Pancreas (tissue), 10 donors: ENCODE data around the gene SLIT3. TPM values are rescaled to one million over a fixed set of nuclear protein-coding genes. Genes with fewer than 3 reads are reported as not detected.

Experiments
- ATAC-seq, 4 donors: fragments of 200-7000 bp; cut with Tn5 transposase; one replicate each; pipeline versions ENCODE4 v1.8.0 to v1.9.1; 2020; ENCODE audit warnings: mild to moderate bottlenecking in 4 of 4, moderate library complexity in 4 of 4
- DNase-seq, 6 donors: peaks; one replicate each; pipeline ENCODE4 v3.0.0-alpha.2; 2020
- FAIRE-seq: peaks from 2 replicates; lab custom pipeline; 2012; peaks lifted over from hg19 to GRCh38; lab: Jason Lieb, UNC
- H3K27ac ChIP-seq, 4 donors: fragments of 200-600 bp; sonication (generic); 1 replicate in 3 of 4; 2 replicates in 1 of 4; pipeline versions ENCODE4 v1.5.0 to v1.8.0; 2020
- H3K27me3 ChIP-seq, 4 donors: fragments of 200-600 bp; one replicate each; pipeline ENCODE4 v1.8.0; 2021
- H3K36me3 ChIP-seq, 3 donors: fragments of 200-600 bp; sonication (generic) in 1 of 3; one replicate each; pipeline versions ENCODE4 v1.5.0 to v1.8.0; 2020 to 2021
- H3K4me1 ChIP-seq, 3 donors: fragments of 200-600 bp; one replicate each; pipeline ENCODE4 v1.8.0; 2021
- H3K4me3 ChIP-seq, 4 donors: fragments of 200-600 bp; sonication (generic) in 2 of 4; one replicate each; pipeline versions ENCODE4 v1.5.0 to v1.8.0; 2020 to 2021
- H3K9me3 ChIP-seq, 4 donors: fragments of 200-600 bp; one replicate each; pipeline ENCODE4 v1.8.0; 2021
- WGBS, 2 donors: extraction: QIAGEN DNeasy Blood & Tissue Kit; methylation state at CpG; one replicate each; pipeline ENCODE4 v1.1.7; 2013; 5-methylcytosine and 5-hydroxymethylcytosine counted together
- intact Hi-C, 3 donors: fragments of 100-400 bp; cut with DNase I; formaldehyde crosslinking; loops; one replicate each; pipeline versions ENCODE4 v1.11.1 to v1.14.2; 2022
- polyA plus RNA-seq, 2 donors: library from polyadenylated mRNA; stranded (reverse); fragments of 200-250 nt; gene quantifications; one replicate each; pipeline ENCODE4 v1.2.3, GENCODE V29; 2013
- total RNA-seq, 6 donors: library from RNA; stranded (reverse); fragmentation: NEBNext Ultra II Directional in 4 of 6; extraction: Animal tissue kit (Norgen Biotek cat#: 25700) in 4 of 6; gene quantifications; one replicate each; pipeline versions ENCODE4 v1.2.1 to v1.2.4, GENCODE V29; 2021 to 2023
- TF ChIP-seq, protein P1 (sequence below), 4 donors: fragments of 200-600 bp; sonication (generic) in 3 of 4; IDR thresholded peaks; one replicate each; pipeline versions ENCODE4 v1.5.0 to v1.8.0; 2021; ENCODE audit warnings: antibody characterized with exemption in 4 of 4
- donor health status: healthy with polysubstance abuse.
- donor health status: DM: no; HTN: no; CAD: no; lungs with moderate emphysema.
- donor health status: DM: no; HTN: no; CAD: no.
- donor health status: control.
- donor health status: control.
- donor health status: Bipolar disorder and iron deficiency.
- donor health status: DM: yes; HTN: yes; CAD: no.
- donor health status: DM: no; HTN: no; CAD: no.
- donor health status: DM: no; HTN: no; CAD: no.
- donor health status: DM: yes; HTN: yes; CAD: no.

SLIT3 gene
- total and polyA plus RNA-seq, 8 donors = 1.1 to 11.4 (median 2.1) TPM

DNA sequence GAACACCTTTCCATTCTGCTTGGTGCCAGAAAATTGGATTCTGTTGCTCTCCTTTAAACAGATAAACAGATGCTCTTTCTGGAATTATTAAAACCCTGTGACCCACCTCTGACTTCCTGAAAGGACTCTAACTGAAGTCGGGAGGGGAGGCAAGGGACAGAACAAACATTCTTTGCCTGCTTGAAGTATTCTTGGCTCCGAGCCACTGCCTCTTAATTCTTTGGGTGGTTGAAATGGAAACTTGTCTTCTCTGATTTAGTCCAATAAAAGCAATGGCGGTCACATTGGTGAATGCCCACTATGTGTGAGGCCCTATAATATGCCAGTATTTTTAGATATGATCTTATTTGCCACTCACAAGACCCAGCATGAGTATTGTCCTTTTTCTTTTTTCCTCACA lies 236.8 kb downstream of the SLIT3 start:
- Histone ChIP-seq H3K27ac (no peak overlapping the region), H3K36me3 (no peaks in the 10 kb centered on the region), H3K4me3 (no peak overlapping the region), H3K27me3 (no peaks in the 10 kb centered on the region), H3K4me1 (no peaks in the 10 kb centered on the region), H3K9me3 (no peaks in the 10 kb centered on the region)
- FAIRE-seq (no peak), ATAC-seq (no peak), DNase-seq (no peak)
- TF ChIP-seq, protein P1, sequence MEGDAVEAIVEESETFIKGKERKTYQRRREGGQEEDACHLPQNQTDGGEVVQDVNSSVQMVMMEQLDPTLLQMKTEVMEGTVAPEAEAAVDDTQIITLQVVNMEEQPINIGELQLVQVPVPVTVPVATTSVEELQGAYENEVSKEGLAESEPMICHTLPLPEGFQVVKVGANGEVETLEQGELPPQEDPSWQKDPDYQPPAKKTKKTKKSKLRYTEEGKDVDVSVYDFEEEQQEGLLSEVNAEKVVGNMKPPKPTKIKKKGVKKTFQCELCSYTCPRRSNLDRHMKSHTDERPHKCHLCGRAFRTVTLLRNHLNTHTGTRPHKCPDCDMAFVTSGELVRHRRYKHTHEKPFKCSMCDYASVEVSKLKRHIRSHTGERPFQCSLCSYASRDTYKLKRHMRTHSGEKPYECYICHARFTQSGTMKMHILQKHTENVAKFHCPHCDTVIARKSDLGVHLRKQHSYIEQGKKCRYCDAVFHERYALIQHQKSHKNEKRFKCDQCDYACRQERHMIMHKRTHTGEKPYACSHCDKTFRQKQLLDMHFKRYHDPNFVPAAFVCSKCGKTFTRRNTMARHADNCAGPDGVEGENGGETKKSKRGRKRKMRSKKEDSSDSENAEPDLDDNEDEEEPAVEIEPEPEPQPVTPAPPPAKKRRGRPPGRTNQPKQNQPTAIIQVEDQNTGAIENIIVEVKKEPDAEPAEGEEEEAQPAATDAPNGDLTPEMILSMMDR (IDR thresholded peaks at IDR 0.05) = no peak
- 19 to 34% methylated on average over 3 of the region's 3 CpGs for WGBS, 2 donors
- intact Hi-C loops = no loop called here

DNA sequence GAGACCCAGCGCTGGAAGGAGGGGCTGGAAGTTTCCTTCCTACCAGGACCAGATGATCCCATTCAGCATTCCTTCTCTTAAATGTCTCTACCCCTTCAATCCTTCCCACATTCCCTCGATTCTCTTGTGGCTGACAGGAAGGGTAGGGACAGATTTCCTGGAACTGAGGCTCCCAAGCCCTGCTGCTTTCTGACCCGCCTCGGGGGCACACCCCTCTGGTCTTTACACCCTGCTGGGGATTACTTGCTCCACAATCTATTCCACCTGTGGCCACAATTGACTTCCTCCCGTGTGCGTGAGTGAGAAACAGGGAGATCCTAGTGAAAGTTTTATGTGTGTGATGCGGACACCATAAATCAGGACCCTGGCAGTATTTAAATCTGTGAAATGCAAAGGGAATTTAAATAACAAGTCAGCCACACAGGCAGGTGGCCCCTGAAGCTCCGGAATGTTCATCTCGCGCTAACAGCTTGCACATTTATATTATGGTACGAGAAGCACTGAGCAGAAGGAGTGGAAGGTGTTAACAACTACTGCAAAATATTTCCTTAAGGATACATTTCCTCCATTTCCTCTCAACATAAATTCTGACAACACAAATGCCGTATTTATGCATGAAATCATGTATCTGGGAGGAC lies 237.5 kb downstream of the SLIT3 start:
- intact Hi-C loops = no loop called here
- WGBS, 2 donors = 57 to 68% methylated on average over 12 of the region's 12 CpGs
- DNase-seq (no peak), ATAC-seq (no peak), FAIRE-seq (no peak)
- no peaks in the 10 kb centered on the region for H3K27me3 ChIP-seq
- no peak overlapping the region for H3K27ac ChIP-seq
- H3K9me3 ChIP-seq = no peaks in the 10 kb centered on the region
- no peaks in the 10 kb centered on the region for H3K4me1 ChIP-seq
- no peak overlapping the region for H3K4me3 ChIP-seq
- no peaks in the 10 kb centered on the region for H3K36me3 ChIP-seq
- TF ChIP-seq, protein P1 (IDR thresholded peaks at IDR 0.05) = no peak

DNA sequence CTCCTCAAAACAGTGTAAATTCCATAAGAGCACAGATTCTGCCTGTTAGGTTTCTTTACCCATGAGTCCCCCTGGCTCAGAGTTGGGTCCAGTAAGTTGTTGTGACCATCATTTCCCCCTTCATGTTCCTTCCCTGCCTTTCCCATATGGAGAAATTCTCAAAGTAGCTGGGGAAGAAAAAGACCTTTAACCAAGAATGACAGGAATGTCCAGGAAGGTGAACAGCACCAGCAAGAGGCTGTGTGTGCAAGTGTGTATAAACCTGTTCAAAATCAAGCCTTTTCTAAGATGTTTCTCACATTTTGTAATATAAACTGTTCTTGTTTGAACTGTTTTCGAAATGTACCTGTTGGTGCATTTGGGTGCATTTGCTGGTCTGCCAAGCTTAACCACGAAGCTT lies 238.2 kb downstream of the SLIT3 start:
- no peaks in the 10 kb centered on the region for H3K36me3 ChIP-seq
- DNase-seq (no peak), ATAC-seq (no peak), FAIRE-seq (no peak)
- no peak overlapping the region for H3K27ac ChIP-seq
- no peaks in the 10 kb centered on the region for H3K9me3 ChIP-seq
- H3K4me3 ChIP-seq = no peak overlapping the region
- TF ChIP-seq, protein P1 (IDR thresholded peaks at IDR 0.05) = no peak
- 47 to 56% methylated on average over 2 of the region's 2 CpGs for WGBS, 2 donors
- intact Hi-C loops = no loop called here
- H3K4me1 ChIP-seq = no peaks in the 10 kb centered on the region
- H3K27me3 ChIP-seq = no peaks in the 10 kb centered on the region

DNA sequence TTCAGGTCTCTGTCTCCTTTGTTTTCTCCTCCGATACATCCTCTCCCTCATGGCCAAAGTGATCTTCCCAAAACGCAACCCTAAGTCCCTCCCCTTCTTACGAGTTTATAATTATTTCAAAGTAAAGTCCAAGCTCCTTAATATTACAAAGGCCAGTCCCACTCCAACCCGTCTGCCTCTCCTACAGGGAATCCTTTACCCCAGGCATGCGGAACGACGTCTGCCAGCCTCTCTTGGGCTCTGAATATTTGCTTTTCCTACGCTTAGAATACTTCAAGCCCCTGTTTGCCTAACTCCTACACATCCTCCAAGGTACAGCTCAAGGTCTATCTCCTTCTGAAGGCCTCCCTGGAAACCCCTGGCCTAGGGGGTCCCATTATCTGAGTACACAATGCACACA lies 246.4 kb downstream of the SLIT3 start:
- Histone ChIP-seq H3K4me1 (no peaks in the 10 kb centered on the region), H3K36me3 (no peaks in the 10 kb centered on the region), H3K27me3 (no peaks in the 10 kb centered on the region), H3K27ac (no peak overlapping the region), H3K4me3 (no peak overlapping the region), H3K9me3 (no peaks in the 10 kb centered on the region)
- ATAC-seq (no peak), FAIRE-seq (no peak), DNase-seq (no peak)
- TF ChIP-seq, protein P1 (IDR thresholded peaks at IDR 0.05) = no peak
- 80 to 86% methylated on average over 8 of the region's 8 CpGs for WGBS, 2 donors
- intact Hi-C loops = no loop called here

DNA sequence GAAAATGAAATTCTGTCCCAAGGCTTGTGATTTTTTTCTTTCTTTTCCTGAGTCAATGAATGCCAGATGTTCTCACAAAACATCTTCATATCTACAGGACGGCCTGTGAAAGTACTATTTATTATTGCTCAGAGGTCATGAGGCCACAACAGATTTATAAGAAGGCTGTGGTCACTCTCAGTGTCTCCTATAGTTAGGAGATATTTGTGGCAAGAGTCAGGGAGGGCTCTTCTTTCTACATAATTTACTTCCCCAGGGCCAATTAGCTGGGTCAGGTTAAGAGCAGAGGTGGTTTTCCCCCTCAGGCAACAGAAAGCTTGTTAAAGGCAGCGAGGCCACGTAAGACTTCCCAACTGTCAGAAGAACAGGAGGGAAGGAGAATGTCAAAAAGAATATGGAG lies 248.7 kb downstream of the SLIT3 start:
- TF ChIP-seq, protein P1 (IDR thresholded peaks at IDR 0.05) = no peak
- Histone ChIP-seq H3K9me3 (no peaks in the 10 kb centered on the region), H3K4me3 (no peak overlapping the region), H3K27ac (no peak overlapping the region), H3K27me3 (no peaks in the 10 kb centered on the region), H3K36me3 (no peaks in the 10 kb centered on the region), H3K4me1 (no peaks in the 10 kb centered on the region)
- intact Hi-C loops = no loop called here
- no peak for ATAC-seq
- DNase-seq = no peak
- WGBS, 2 donors = 67 to 77% methylated on average over 3 of the region's 3 CpGs
- FAIRE-seq = no peak
